Stimulated activated naive CD4-positive, alpha-beta T cell treated with Interleukin-2 at 50 U/mL for 16 hours (primary cell): ENCODE measurements around the gene DGKG.

Experiments used
- DNase-seq: peaks from one replicate; lab custom pipeline; 2025; lab: John Stamatoyannopoulos, UW

DGKG gene

GRCh38 chr3:186361762-186362536, at the start of gene DGKG:
DGKG (minus strand) TSS chr3:186362234; CDS start chr3:186320459, 41,775 bp downstream.
- peak; percentile 3 for DNase-seq

- no peak for DNase-seq
Measured at GRCh38 chr3:186411089-186411488, 49.1 kb upstream of the DGKG start.

- no peak for DNase-seq
Measured at GRCh38 chr3:186406669-186407635, 44.9 kb upstream of the DGKG start.

DNA sequence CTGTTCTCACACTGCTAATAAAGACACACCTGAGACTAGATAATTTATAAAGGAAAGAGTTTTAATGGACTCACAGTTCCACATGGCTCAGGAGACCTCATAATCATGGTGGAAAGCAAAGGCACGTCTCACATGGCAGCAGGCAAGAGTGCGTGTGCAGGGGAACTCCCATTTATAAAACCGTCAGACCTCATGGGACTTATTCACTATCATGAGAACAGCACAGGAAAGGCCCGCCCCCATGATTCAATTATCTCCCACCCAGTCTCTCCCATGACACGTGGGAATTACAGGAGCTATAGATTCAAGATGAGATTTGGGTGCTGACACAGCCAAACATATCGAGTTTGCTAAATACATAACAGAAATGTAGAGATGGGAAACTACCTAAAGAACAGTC, 39.5 kb upstream of the DGKG start:
- no peak for DNase-seq

- DNase-seq: no peak
Measured at GRCh38 chr3:186400662-186401061, 38.6 kb upstream of the DGKG start.

DNA sequence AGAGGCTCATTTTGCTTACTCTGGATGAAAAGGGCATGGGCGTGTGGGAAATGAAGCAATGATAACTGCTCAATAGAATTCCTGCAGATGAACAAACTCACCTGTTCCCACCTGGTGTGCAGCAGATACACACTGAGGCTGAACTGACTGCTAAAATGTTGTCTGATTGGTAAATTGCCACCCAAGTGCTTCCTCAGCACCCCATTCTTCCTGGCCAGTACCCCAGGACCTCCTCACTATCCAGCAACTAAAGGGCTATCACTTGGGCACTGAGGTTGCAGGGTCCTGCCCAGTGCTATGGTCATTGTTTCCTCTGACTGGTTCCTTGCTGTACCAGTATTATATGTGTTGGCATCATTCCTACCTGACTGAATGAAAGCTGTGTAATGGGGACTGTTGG, 38.0 kb upstream of the DGKG start:
- DNase-seq: no peak

- DNase-seq: no peak
Measured at GRCh38 chr3:186394566-186395217, 32.7 kb upstream of the DGKG start.

DNA sequence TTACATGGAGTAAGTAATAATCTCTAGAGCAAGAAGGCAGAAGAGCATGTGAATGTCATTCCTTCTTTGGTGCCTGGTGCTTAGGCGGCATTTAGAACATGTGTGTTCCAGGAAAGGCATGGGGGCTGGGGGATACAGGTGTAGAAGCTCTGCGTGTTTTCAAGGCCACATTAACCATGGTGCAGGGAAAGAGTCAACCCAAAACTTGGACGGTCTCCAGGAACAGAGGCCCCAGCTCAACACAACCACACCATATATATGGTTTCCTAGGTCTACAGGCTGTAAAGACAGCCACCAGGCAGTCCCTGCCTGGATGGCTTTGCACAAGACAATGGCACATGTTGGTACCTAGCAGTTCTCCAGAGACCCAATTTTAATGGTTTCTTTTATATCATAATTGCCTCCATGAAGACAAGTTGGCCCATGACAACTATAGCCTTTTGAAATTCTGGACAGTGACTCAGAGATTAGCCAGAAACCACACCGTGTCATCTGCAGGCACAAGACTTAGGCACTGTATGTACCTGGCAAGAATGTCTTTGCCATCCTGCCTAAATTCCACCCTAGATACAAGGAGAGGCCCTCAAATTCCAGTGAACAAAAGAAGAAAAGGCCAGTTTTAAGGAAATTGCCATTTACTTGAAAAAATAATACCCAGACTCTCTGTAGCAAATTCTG, 25.0 kb upstream of the DGKG start:
- no peak for DNase-seq

DNA sequence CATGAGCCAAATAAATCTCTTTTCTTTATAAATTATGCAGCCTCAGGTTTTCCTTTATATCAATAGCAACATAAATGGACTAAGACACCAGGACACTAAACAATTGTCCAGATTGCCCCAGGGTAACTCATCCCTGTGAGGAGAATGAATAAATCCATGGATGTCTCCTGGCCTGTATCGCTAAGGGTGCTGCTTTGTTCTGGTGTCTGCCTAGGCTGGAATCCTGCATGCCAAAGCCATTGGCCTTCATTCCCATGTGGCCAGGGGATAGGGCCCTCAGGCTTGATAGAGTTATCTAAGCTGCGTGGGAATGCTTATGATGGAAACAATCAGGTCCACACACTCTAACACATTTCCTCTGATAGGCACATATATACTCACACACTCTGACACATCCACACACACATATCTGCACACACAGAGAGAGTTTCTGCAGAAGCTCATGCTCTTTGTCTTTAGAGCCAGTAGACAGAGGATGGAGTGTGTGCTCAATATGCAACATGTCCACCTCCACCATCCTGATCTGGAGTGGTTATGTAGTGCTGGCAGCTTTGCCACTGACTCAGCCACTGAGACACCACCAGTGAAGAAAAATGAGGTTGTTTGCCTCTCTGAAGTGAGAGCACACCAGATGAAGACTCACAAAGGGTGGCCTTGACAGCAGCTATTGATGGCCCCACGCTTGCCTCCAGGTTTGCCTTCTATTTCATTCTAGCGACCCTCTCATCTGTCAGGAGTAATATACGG, 24.0 kb upstream of the DGKG start:
- DNase-seq: no peak

- DNase-seq: no peak
Measured at GRCh38 chr3:186383026-186383993, 21.3 kb upstream of the DGKG start.

- no peak for DNase-seq
Measured at GRCh38 chr3:186382217-186382885, 20.3 kb upstream of the DGKG start.

- no peak for DNase-seq
Measured at GRCh38 chr3:186381424-186382216, 19.6 kb upstream of the DGKG start.

DNA sequence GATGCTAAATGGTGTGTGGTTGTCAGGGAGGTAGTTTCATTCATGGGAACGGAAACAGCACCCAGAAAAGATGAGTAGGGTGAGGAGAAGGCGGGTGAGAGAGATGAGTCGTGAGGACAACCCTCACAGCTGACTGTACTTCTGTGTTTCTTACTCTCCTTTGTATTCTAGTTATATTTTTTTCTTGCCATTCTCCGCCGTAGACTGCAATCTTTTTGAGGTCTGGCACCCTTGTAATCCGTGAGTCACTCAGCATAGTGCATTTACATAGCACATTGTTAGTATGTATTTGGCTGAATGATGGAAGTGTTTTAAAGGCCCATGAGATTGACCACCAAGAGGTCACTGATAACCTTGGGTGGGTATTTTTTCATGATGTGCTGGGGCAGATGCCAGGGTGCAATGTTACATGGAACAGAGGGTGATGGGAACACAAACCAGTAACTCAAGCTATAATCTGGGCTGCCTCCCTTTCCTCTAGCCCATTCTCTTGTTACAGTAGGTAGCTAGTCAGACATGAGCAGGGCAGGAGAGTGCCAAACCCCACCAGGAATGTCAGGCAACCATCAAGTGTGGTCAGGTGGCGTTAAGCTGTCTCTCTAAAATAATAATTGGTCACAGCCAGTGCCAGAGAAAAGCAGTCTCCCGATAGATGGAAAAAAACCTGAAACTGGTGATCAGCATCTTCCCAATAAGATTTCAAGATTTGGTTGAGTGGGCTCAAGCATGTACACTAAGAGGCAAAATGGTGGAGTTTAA, 18.8 kb upstream of the DGKG start:
- no peak for DNase-seq

DNA sequence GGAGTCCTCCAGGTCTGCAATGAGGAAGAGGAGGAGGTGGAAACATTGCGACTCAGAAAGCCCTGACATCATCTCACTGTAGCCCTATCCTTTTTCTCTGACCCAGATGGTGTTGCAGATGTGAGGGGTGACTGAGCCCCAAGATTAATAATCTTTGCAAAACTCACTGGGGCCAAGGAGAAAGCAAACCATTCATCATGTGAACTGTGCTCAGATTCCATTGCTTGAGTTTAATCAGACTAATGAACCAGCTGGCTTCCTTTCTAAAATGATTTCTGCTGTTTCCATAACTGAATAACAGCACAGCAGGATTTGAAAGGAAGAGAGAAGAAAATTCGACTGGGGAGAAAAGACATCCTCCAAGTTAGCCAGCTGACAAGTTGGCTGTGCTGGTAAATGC, 13.4 kb upstream of the DGKG start:
- no peak for DNase-seq

GRCh38 chr3:186374376-186374775, 12.3 kb upstream of the DGKG start:
- DNase-seq: no peak

DNA sequence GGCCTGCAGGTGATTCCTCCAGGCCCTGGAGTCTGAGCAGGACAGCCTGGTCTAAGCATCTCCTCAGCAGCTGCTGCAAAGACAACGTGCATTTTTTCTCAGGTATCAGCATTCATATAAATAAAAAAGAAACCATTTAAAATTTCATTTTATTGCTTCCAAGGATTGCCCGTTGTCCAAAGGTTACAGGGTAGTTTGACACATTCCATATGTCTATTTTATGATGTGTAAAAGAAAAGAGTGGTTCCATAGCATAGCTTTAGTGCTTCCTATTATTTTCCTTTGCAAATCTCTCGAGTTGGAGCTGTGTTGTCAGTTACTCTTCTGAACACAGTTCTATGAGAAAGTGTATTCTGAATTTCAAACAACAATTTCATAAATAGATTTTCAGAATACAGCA, 7.2 kb upstream of the DGKG start:
- DNase-seq: no peak

GRCh38 chr3:186368717-186369116, 6.7 kb upstream of the DGKG start:
- no peak for DNase-seq

DNA sequence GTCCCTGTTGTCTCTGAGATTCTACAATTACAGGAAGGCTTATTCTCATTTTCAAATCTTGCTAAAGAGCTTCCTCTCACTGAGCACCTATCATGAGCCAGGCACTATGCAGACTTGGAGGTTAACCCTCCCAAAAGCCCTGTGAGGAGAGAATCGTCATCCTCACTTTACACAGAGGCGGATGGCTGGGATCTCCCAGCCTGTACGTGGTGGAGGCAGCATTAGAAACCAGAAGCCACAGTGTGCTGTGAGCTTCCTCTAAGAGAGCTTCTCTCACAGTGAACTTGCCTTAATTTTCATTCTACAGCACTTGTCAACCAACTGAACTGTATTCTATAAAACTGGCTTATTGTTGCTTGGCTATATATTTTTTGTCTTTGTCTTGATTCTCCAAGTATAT, 6.1 kb upstream of the DGKG start:
- no peak for DNase-seq
